HL-60 (cell line): ENCODE data around the gene STEAP1B.

Experiments used
- CTCF ChIP-seq: IDR thresholded peaks from one replicate; pipeline ENCODE4 v1.5.1; 2011; ENCODE audit warnings: low read length, control low read depth, inconsistent platforms; ENCODE audit not compliant: insufficient read depth
- GABPA ChIP-seq: IDR thresholded peaks from 2 replicates; pipeline ENCODE4 v1.6.1; 2012; ENCODE audit warnings: low read depth
- POLR2AphosphoS5 ChIP-seq: IDR thresholded peaks from 2 replicates; pipeline ENCODE4 v1.6.1; 2012; ENCODE audit warnings: low read depth
- REST ChIP-seq: IDR thresholded peaks from 2 replicates; pipeline ENCODE4 v1.6.1; 2012; ENCODE audit warnings: low read depth; ENCODE audit not compliant: insufficient replicate concordance
- SPI1 ChIP-seq: IDR thresholded peaks from 2 replicates; pipeline ENCODE4 v1.6.1; 2012; ENCODE audit warnings: low read depth, mild to moderate bottlenecking, borderline replicate concordance

DNA sequence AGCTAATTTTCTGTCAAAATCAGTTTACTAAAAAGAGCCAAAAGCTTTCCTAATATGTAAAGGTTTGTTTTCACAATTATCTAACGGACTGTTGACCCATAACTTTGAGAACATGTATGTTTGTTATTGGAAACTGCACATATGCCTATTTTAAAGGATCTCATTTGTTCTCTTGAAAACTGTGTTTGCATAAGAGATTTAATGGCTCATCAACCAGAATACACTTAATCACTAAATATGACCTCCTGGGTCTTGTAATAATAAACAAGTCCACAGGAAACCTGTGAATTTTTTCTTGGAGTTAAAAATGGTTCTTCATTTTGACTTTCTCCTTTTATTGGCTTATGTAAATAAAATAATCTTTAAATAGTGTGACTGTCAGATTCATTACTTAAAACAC, 48.3 kb upstream of the STEAP1B start:
- TF ChIP-seq CTCF (no peak), GABPA (no peak), REST (no peak), POLR2AphosphoS5 (no peak), SPI1 (no peak)
